C4-2B (cell line): ENCODE measurements around the gene ITGB1.

ENCODE experiments used
- H3K27ac ChIP-seq: fragments of 450-650 bp; 2 replicates; pipeline ENCODE4 v1.5.1; 2017
- CTCF ChIP-seq: fragments of 450-650 bp; conservative IDR thresholded peaks from 2 replicates; pipeline ENCODE4 v1.5.1; 2017; ENCODE audit warnings: mild to moderate bottlenecking
- ZFX ChIP-seq: fragments of 450-650 bp; IDR thresholded peaks from 2 replicates; pipeline ENCODE4 v1.6.1; 2017

The ITGB1 gene

GRCh38 chr10:32955790-32956189 lies 2.2 kb downstream of the ITGB1 start:
- TF ChIP-seq ZFX (no peak), CTCF (no peak)
- no peak overlapping the region for H3K27ac ChIP-seq

- TF ChIP-seq CTCF (no peak), ZFX (no peak)
- no peak overlapping the region for H3K27ac ChIP-seq
These were observed 2.7 kb downstream of the ITGB1 start for GRCh38 chr10:32955299-32955772.

GRCh38 chr10:32954545-32955298 lies 3.3 kb downstream of the ITGB1 start:
- TF ChIP-seq ZFX = no peak
- TF ChIP-seq CTCF = no peak
- H3K27ac ChIP-seq = no peak overlapping the region

- no peak overlapping the region for H3K27ac ChIP-seq
These were observed 4.0 kb downstream of the ITGB1 start for GRCh38 chr10:32954080-32954479.

GRCh38 chr10:32953277-32953927 lies 4.6 kb downstream of the ITGB1 start:
- H3K27ac ChIP-seq = no peak overlapping the region
- TF ChIP-seq CTCF (no peak), ZFX (no peak)

More at GRCh38 chr10:32954080-32954479, 4.0 kb downstream of the ITGB1 start:
- TF ChIP-seq CTCF (no peak), ZFX (no peak)

- H3K27ac ChIP-seq = no peak overlapping the region
- TF ChIP-seq CTCF = no peak
- TF ChIP-seq ZFX = no peak
These were observed 5.3 kb downstream of the ITGB1 start for GRCh38 chr10:32952541-32953276.

- TF ChIP-seq ZFX (no peak), CTCF (no peak)
- H3K27ac ChIP-seq = no peak overlapping the region
These were observed 5.9 kb downstream of the ITGB1 start for GRCh38 chr10:32952094-32952493.
